Measurements from ENCODE around the gene PACRG. TPM values are rescaled to one million over a fixed set of nuclear protein-coding genes. Genes with fewer than 3 reads are reported as not detected.

The PACRG gene
- total and polyA plus RNA-seq, 12 donors, result 2.1 to 34.6 (median 10.0) TPM

DNA sequence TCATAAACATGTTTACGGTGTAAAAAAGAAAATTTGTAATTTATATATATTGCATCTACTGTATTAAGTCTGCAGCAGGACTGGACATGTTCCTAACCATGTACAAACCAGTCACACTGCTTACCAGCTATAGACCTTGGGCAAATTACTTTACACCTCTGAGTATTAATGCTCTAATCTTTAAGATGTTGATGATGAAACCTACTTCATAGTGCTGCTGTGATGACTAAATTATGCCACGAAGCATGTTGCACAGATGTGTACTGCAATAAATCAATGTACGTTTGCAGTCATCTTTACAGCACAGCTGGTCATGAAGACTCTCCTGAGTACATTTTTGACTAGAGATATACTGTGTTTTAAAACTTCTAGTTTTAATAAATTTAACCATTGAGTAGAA lies 42.8 kb upstream of the PACRG start:
- intact Hi-C loops (cut with DNase I), result no loop called here
- 92 to 94% methylated on average over 3 of the region's 3 CpGs for WGBS, 2 donors
- no peak overlapping the region for H3K4me3 ChIP-seq
- peaks cover 0 to 33% (median 11%) of the 10 kb centered on the region in 9 donors for H3K4me1 ChIP-seq
- no peak overlapping the region for H3K27ac ChIP-seq
- H3K9me3 ChIP-seq, result peaks cover 0 to 7% (median 0%) of the 10 kb centered on the region in 11 donors
- no peaks in the 10 kb centered on the region for H3K36me3 ChIP-seq
- no peaks in the 10 kb centered on the region for H3K27me3 ChIP-seq
- no peak for TF ChIP-seq CTCF (IDR thresholded peaks at IDR 0.05)
- ATAC-seq (no peak), DNase-seq (no peak)

DNA sequence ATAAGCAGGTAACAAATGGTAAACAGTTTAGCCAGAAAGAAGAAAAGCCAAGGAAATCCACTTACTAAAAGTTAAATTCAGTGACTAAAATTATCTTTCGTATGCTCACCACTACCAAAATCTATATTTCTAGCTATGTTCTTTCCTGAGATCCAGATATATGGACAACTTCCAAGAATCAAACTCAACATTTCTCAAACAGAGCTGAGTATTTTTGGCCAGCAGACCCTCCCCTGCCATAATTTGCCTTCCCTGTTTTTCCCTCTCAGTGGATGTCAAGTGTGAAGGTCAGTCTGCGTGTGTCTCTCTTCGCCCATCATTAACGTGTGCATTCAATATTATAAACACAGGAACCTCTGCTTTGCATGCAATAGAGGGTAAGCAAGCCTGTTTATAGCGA lies 42.2 kb upstream of the PACRG start:
- DNase-seq (no peak), ATAC-seq (no peak)
- no peak overlapping the region for H3K4me3 ChIP-seq
- peaks cover 0 to 7% (median 0%) of the 10 kb centered on the region in 11 donors for H3K9me3 ChIP-seq
- no peak for TF ChIP-seq CTCF (IDR thresholded peaks at IDR 0.05)
- H3K4me1 ChIP-seq, result peaks cover 0 to 33% (median 11%) of the 10 kb centered on the region in 9 donors
- no peak overlapping the region for H3K27ac ChIP-seq
- H3K36me3 ChIP-seq, result no peaks in the 10 kb centered on the region
- 84 to 90% methylated on average over 5 of the region's 5 CpGs for WGBS, 2 donors
- H3K27me3 ChIP-seq, result no peaks in the 10 kb centered on the region
- intact Hi-C loops (cut with DNase I), result no loop called here

DNA sequence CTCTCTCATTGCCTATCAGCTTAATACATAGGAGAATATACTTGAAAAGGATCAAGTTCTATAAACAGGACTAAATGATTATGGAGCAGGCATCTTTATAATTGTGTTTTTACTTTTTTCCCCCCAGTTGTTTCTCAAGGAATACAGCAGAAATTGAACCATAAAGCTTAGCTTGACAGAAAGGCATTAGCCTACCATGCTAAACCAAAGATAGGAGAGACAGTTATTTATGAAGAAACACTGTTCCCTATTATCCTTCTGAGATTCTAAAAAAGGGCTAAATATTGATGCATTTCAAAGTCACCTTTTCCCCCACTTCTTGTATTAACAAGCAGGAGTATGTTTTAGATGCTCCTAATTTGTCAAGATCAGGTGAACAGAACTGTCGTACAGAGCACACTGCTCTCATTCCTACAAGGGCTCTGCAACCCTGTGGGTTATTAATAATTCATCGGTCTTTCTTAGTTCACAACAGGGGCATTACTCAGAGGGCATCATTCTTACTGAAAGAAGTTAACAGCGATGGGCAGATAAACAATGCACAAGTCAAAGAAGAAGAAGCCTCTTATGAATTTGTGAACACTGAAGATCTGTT lies 38.9 kb upstream of the PACRG start:
- no peak overlapping the region for H3K27ac ChIP-seq
- DNase-seq, result no peak
- H3K36me3 ChIP-seq, result no peaks in the 10 kb centered on the region
- WGBS, 2 donors, result 86 to 87% methylated on average over 3 of the region's 3 CpGs
- no peak overlapping the region for H3K4me3 ChIP-seq
- intact Hi-C loops (cut with DNase I), result no loop called here
- peak in 1 of 8 donors; percentile 39 for ATAC-seq
- H3K27me3 ChIP-seq, result no peaks in the 10 kb centered on the region
- peaks cover 0 to 16% (median 3%) of the 10 kb centered on the region in 9 donors for H3K4me1 ChIP-seq
- no peak for TF ChIP-seq CTCF (IDR thresholded peaks at IDR 0.05)
- peaks cover 0 to 7% (median 0%) of the 10 kb centered on the region in 11 donors for H3K9me3 ChIP-seq

GRCh38 chr6:162690158-162690557 lies 37.6 kb upstream of the PACRG start:
- Histone ChIP-seq H3K4me3 (no peak overlapping the region), H3K36me3 (no peaks in the 10 kb centered on the region), H3K27ac (no peak overlapping the region), H3K9me3 (peaks cover 0 to 7% (median 0%) of the 10 kb centered on the region in 11 donors), H3K27me3 (no peaks in the 10 kb centered on the region), H3K4me1 (peaks cover 0 to 7% (median 0%) of the 10 kb centered on the region in 9 donors)
- DNase-seq, result no peak
- intact Hi-C loops (cut with DNase I), result no loop called here
- no peak for TF ChIP-seq CTCF (IDR thresholded peaks at IDR 0.05)
- ATAC-seq, result no peak
- WGBS, 2 donors, result 74% methylated on average over 5 of the region's 5 CpGs

Data from heart right ventricle (tissue), 16 donors.